ENCODE measurements around the gene TAS1R3. TPM values are rescaled to one million over a fixed set of nuclear protein-coding genes. Genes with fewer than 3 reads are reported as not detected.

The TAS1R3 gene
- total and polyA plus RNA-seq, 3 donors from 2014 or later = 0.66 to 1.5 (median 1.5) TPM

DNA sequence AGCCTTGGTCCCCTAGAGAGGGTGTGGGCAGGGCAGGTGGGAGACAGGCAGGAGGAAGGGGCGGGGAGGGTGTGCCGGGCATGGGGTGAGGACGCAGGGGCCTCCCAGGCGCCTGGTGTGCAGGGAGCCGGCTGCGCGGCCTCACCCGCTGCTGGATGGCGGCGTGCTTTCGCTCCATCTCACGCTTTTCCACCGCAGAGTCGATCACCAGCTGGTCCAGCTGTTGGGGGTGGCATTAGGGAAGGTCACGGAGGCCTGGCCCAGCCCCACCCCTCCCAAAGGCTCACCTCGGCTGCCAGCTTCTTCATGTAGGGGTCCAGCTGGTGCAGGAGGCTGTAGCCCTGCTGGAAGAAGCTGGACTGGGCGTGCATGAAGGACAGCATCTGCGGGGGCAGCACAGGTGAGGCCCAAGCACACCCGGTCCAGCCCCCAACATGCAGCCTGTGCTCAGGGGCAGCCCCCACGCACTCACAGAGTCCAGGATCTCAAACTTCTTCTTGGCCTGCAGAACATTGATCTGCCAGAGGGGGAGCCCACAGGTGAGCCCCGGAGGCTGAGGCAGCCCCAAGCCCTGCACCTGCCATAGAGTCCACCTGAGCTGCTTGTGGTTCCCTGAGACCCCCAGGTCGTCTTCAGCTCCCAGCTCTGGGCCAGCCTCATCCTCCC lies 31.3 kb upstream of the TAS1R3 start:
- WGBS, 2 donors = 86 to 92% methylated on average over 21 to 22 of the region's 22 CpGs
- Histone ChIP-seq H3K4me1 (peaks cover 8% of the 10 kb centered on the region), H3K4me3 (no peak overlapping the region), H3K27me3 (no peaks in the 10 kb centered on the region), H3K27ac (no peak overlapping the region), H3K9me3 (no peaks in the 10 kb centered on the region), H3K36me3 (ENCODE audit: low read depth, missing control alignments) (no peaks in the 10 kb centered on the region)
- TF ChIP-seq POLR2A (IDR thresholded peaks at IDR 0.05) = no peak
- TF ChIP-seq, protein P1, sequence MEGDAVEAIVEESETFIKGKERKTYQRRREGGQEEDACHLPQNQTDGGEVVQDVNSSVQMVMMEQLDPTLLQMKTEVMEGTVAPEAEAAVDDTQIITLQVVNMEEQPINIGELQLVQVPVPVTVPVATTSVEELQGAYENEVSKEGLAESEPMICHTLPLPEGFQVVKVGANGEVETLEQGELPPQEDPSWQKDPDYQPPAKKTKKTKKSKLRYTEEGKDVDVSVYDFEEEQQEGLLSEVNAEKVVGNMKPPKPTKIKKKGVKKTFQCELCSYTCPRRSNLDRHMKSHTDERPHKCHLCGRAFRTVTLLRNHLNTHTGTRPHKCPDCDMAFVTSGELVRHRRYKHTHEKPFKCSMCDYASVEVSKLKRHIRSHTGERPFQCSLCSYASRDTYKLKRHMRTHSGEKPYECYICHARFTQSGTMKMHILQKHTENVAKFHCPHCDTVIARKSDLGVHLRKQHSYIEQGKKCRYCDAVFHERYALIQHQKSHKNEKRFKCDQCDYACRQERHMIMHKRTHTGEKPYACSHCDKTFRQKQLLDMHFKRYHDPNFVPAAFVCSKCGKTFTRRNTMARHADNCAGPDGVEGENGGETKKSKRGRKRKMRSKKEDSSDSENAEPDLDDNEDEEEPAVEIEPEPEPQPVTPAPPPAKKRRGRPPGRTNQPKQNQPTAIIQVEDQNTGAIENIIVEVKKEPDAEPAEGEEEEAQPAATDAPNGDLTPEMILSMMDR (IDR thresholded peaks at IDR 0.05) = no peak
- no peak for DNase-seq
- intact Hi-C loops (cut with DNase I; ENCODE audit: low total_unique reads) = no loop called here

DNA sequence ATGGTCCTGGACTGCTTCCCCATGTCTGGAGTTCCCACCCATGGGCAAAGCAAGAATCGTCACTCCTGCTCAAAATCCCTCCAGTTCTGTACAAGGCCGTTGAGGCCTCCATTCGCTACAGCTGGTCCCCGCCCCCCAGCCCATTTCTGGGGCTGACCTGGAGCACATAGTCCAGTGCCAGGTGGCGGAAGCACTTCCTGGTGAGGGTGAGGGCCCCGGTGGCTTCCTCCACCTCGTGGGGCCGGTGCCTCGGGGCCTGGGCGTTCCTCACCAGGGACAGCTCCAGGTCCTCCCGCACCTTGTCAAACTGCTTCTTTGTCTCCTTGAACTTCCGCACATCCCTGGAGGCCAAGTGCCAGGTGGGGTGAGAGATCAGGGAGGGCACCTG lies 30.7 kb upstream of the TAS1R3 start:
- intact Hi-C loops (cut with DNase I; ENCODE audit: low total_unique reads) = no loop called here
- H3K9me3 ChIP-seq = no peaks in the 10 kb centered on the region
- H3K36me3 ChIP-seq (ENCODE audit: low read depth, missing control alignments) = no peaks in the 10 kb centered on the region
- no peak for DNase-seq
- no peak overlapping the region for H3K27ac ChIP-seq
- no peaks in the 10 kb centered on the region for H3K27me3 ChIP-seq
- H3K4me3 ChIP-seq = no peak overlapping the region
- 86 to 88% methylated on average over 12 of the region's 12 CpGs for whole genome bisulfite sequencing, 2 donors
- peaks cover 14% of the 10 kb centered on the region for H3K4me1 ChIP-seq
- TF ChIP-seq, protein P1 (IDR thresholded peaks at IDR 0.05) = no peak
- TF ChIP-seq POLR2A (IDR thresholded peaks at IDR 0.05) = no peak

DNA sequence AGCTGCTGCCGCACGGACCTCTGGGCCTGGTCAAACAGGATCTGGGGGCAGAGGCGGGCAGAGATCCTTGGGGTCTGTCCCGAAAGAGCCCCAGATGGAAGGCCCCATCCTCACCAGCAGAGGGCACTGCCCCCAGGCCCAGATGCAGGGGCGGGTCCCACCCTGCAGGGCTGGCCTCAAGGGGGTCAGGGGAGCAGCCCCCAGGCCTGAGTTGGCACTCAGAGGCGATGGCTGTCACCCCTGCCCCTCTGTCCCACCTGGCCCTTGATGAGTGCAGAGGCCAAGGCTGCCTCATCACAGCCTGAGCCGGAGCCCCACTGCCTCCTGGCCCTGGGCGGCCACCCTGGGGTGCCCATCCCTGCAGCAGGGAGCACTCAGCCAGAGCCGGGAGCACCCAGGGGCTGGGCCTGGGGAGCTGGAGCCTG lies 29.1 kb upstream of the TAS1R3 start:
- 96% methylated on average over 5 to 8 of the region's 9 CpGs for WGBS, 2 donors
- peaks cover 30% of the 10 kb centered on the region for H3K4me1 ChIP-seq
- no peaks in the 10 kb centered on the region for H3K27me3 ChIP-seq
- no peaks in the 10 kb centered on the region for H3K9me3 ChIP-seq
- no peak overlapping the region for H3K4me3 ChIP-seq
- no peaks in the 10 kb centered on the region for H3K36me3 ChIP-seq (ENCODE audit: low read depth, missing control alignments)
- TF ChIP-seq, protein P1 (IDR thresholded peaks at IDR 0.05) = peak in 1 of 3 experiments; percentile 24
- TF ChIP-seq POLR2A (IDR thresholded peaks at IDR 0.05) = no peak
- intact Hi-C loops (cut with DNase I; ENCODE audit: low total_unique reads) = no loop called here
- DNase-seq = no peak
- no peak overlapping the region for H3K27ac ChIP-seq

DNA sequence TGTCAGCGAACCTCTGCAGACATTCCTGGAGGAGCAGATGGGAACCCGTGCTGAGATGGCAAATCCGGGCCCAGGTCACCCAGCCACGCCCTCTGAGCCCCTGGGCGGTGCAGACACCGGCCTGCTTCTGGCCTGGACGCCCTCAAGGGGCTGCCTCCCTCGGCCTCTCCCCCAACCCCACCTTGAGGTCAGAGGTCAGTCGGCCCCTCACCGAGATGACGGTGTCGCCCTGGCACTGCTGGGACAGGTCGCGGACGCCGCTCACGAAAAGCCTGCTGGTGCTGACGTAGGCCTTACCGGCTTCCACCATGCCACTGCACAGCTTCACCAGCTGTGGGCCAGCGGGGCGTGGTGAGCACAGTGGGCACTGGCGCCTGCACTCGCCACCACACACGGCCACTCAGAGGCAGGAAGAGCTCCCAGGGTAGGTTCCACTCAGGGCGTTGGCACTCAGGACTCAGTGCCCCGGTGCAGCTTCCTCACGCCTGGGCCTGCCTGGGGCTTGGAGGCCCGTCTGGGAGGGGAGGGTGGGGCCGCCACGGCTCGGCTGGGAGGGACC lies 28.1 kb upstream of the TAS1R3 start:
- H3K4me3 ChIP-seq = no peak overlapping the region
- H3K27me3 ChIP-seq = no peaks in the 10 kb centered on the region
- no peak for DNase-seq
- H3K4me1 ChIP-seq = peaks cover 33% of the 10 kb centered on the region
- TF ChIP-seq, protein P1 (IDR thresholded peaks at IDR 0.05) = no peak
- no peak for TF ChIP-seq POLR2A (IDR thresholded peaks at IDR 0.05)
- no peaks in the 10 kb centered on the region for H3K36me3 ChIP-seq (ENCODE audit: low read depth, missing control alignments)
- H3K27ac ChIP-seq = no peak overlapping the region
- 85 to 92% methylated on average over 2 to 30 of the region's 31 CpGs for WGBS, 2 donors
- no peaks in the 10 kb centered on the region for H3K9me3 ChIP-seq
- intact Hi-C loops (cut with DNase I; ENCODE audit: low total_unique reads) = no loop called here

DNA sequence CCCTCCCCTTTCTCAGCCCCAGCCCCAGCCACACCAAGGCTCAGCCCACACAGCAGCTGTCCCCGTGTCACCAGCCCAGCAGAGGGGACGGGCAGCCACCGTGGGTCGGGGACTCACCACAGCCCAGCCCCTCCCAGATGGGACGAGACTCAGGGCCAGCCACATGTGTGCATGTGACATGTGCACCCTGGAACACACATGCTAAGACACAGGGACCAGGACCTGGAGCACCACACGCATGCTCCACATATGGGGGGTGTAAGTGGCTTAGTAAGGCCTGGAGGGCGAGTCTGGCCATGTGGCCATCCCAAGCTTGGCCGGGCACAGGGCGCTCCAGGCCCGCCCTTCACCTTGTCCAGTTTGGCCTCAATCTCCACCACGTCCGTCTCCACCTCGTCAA lies 27.3 kb upstream of the TAS1R3 start:
- no peak overlapping the region for H3K4me3 ChIP-seq
- 83% methylated on average over 12 of the region's 13 CpGs; no CpG with 5 or more reads in 1 of the 2 donors for WGBS, 2 donors
- TF ChIP-seq, protein P1 (IDR thresholded peaks at IDR 0.05) = no peak
- TF ChIP-seq POLR2A (IDR thresholded peaks at IDR 0.05) = no peak
- peaks cover 33% of the 10 kb centered on the region for H3K4me1 ChIP-seq
- no peaks in the 10 kb centered on the region for H3K27me3 ChIP-seq
- no peaks in the 10 kb centered on the region for H3K9me3 ChIP-seq
- H3K27ac ChIP-seq = no peak overlapping the region
- no peak for DNase-seq
- intact Hi-C loops (cut with DNase I; ENCODE audit: low total_unique reads) = no loop called here
- H3K36me3 ChIP-seq (ENCODE audit: low read depth, missing control alignments) = no peaks in the 10 kb centered on the region

All from testis (tissue), 3 donors.